ENCODE results near the gene NEO1. TPM values are rescaled to one million over a fixed set of nuclear protein-coding genes. Genes with fewer than 3 reads are reported as not detected.

Gene NEO1
- total and polyA plus RNA-seq, 2 of the 13 experiments (the other 11 are each of a cell fraction or from before 2014, with no cell fraction given) = 8.4 to 11.0 TPM

GRCh38 chr15:73051807-73052652 is at the start of gene NEO1 (continued):
- TF ChIP-seq NFAT5 (CRISPR knock-in tag; IDR thresholded peaks at IDR 0.05) = no peak
- TF ChIP-seq ZNF652 (CRISPR knock-in tag; IDR thresholded peaks at IDR 0.05; ENCODE audit: borderline replicate concordance, low read depth) = no peak
- peak; percentile 51; the same call in 1 of the 2 replicates for TF ChIP-seq UBTF (CRISPR knock-in tag; IDR thresholded peaks at IDR 0.05)
- peak; percentile 35; the same call in 1 of the 2 replicates for TF ChIP-seq ZBTB1 (CRISPR knock-in tag; IDR thresholded peaks at IDR 0.05; ENCODE audit: borderline replicate concordance)
- TF ChIP-seq SP5 (CRISPR knock-in tag; IDR thresholded peaks at IDR 0.05; ENCODE audit: borderline replicate concordance, low read depth) = 0 out of 2 replicates have a peak, but pooled peaks have one; percentile 4
- TF ChIP-seq ZSCAN5A (CRISPR knock-in tag; IDR thresholded peaks at IDR 0.05; ENCODE audit: borderline replicate concordance) = no peak
- TF ChIP-seq KLF11 (CRISPR knock-in tag; IDR thresholded peaks at IDR 0.05) = no peak
- no peak for TF ChIP-seq ISX (CRISPR knock-in tag; conservative IDR thresholded peaks at IDR 0.05)
- TF ChIP-seq ZFX (CRISPR knock-in tag; IDR thresholded peaks at IDR 0.05; ENCODE audit: low read depth) = peak; percentile 93
- TF ChIP-seq ZFP36 (IDR thresholded peaks at IDR 0.05; ENCODE audit: borderline replicate concordance, low read depth, low read length, partially characterized antibody) = no peak
- no peak for TF ChIP-seq SCMH1 (CRISPR knock-in tag; IDR thresholded peaks at IDR 0.05; ENCODE audit: borderline replicate concordance)
- TF ChIP-seq PATZ1 (CRISPR knock-in tag; IDR thresholded peaks at IDR 0.05) = peak; percentile 70
- TF ChIP-seq ZNF770 (CRISPR knock-in tag; IDR thresholded peaks at IDR 0.05) = 0 out of 2 replicates have a peak, but pooled peaks have one; percentile 33
- peak; percentile 37; the same call in 1 of the 2 replicates for TF ChIP-seq ZNF274 (CRISPR knock-in tag; IDR thresholded peaks at IDR 0.05)
